Mucosa of descending colon (tissue), 3 donors: Measurements from ENCODE around the gene STRA6. TPM values are rescaled to one million over a fixed set of nuclear protein-coding genes. Genes with fewer than 3 reads are reported as not detected.

Source experiments
- ATAC-seq: fragments of 200-7000 bp; cut with Tn5 transposase; one replicate; pipeline ENCODE4 v1.9.1; 2020; ENCODE audit warnings: mild to moderate bottlenecking, moderate library complexity
- DNase-seq, 3 donors: peaks; one replicate each; pipeline ENCODE4 v3.0.0-alpha.2; 2020
- H3K36me3 ChIP-seq: fragments of 200-600 bp; one replicate; pipeline ENCODE4 v1.8.0; 2021; ENCODE audit warnings: low read depth, mild to moderate bottlenecking
- H3K4me1 ChIP-seq: fragments of 200-600 bp; one replicate; pipeline ENCODE4 v1.8.0; 2021; ENCODE audit warnings: low read depth, mild to moderate bottlenecking
- H3K4me3 ChIP-seq: fragments of 200-600 bp; one replicate; pipeline ENCODE4 v1.8.0; 2021; ENCODE audit warnings: mild to moderate bottlenecking
- H3K9me3 ChIP-seq: fragments of 200-600 bp; one replicate; pipeline ENCODE4 v1.8.0; 2021; ENCODE audit warnings: mild to moderate bottlenecking
- CTCF ChIP-seq: fragments of 200-600 bp; IDR thresholded peaks from one replicate; pipeline ENCODE4 v1.8.0; 2022; ENCODE audit warnings: antibody characterized with exemption, mild to moderate bottlenecking
- intact Hi-C, 2 donors: fragments of 100-400 bp; cut with DNase I in 1 of 2; cut with micrococcal nuclease in 1 of 2; formaldehyde crosslinking; loops; one replicate each; pipeline versions ENCODE4 v1.11.0 to v1.11.1; 2022; cut with DNase I, micrococcal nuclease
- total RNA-seq, 3 donors: library from RNA; stranded (reverse); fragmentation: NEBNext Ultra II Directional in 2 of 3; extraction: Animal tissue kit (Norgen Biotek cat#: 25700) in 2 of 3; gene quantifications; one replicate each; pipeline versions ENCODE4 v1.2.1 to v1.2.4, GENCODE V29; 2021 to 2023
- donor health status: DM: no; HTN: no; CAD: no; lungs with moderate emphysema.
- donor health status: DM: no; HTN: no; CAD: no.
- donor health status: DM: no; HTN: yes; CAD: no.

Gene STRA6
- total RNA-seq, 3 donors from 2014 or later = 0.35 TPM; not detected in 2

GRCh38 chr15:74136814-74137536, 65.6 kb downstream of the STRA6 start:
- peaks cover 8% of the 10 kb centered on the region for H3K4me1 ChIP-seq
- DNase-seq = no peak
- TF ChIP-seq CTCF = no peak
- ATAC-seq = no peak
- no peaks in the 10 kb centered on the region for H3K36me3 ChIP-seq
- intact Hi-C loops = no loop called here
- no peak overlapping the region for H3K4me3 ChIP-seq
- no peaks in the 10 kb centered on the region for H3K9me3 ChIP-seq

- ATAC-seq = no peak
- H3K36me3 ChIP-seq = no peaks in the 10 kb centered on the region
Observed at GRCh38 chr15:74136540-74136813, 66.1 kb downstream of the STRA6 start.

GRCh38 chr15:74135041-74135565, 67.5 kb downstream of the STRA6 start:
- no peak for TF ChIP-seq CTCF
- intact Hi-C loops = no loop called here
- Histone ChIP-seq H3K4me3 (no peak overlapping the region), H3K4me1 (peaks cover 8% of the 10 kb centered on the region), H3K36me3 (no peaks in the 10 kb centered on the region), H3K9me3 (no peaks in the 10 kb centered on the region)
- DNase-seq = no peak
- no peak for ATAC-seq

More at GRCh38 chr15:74136540-74136813, 66.1 kb downstream of the STRA6 start:
- H3K9me3 ChIP-seq = no peaks in the 10 kb centered on the region
- no peak for DNase-seq
- no peak for TF ChIP-seq CTCF
- H3K4me1 ChIP-seq = peaks cover 8% of the 10 kb centered on the region
- intact Hi-C loops = no loop called here
- H3K4me3 ChIP-seq = no peak overlapping the region

- intact Hi-C loops = no loop called here
- H3K36me3 ChIP-seq = no peaks in the 10 kb centered on the region
- TF ChIP-seq CTCF = peak; percentile 18
- no peaks in the 10 kb centered on the region for H3K9me3 ChIP-seq
- H3K4me3 ChIP-seq = no peak overlapping the region
- H3K4me1 ChIP-seq = peaks cover 8% of the 10 kb centered on the region
- DNase-seq (peak in 2 of 3 donors; percentile 55 to 65), ATAC-seq (peak; percentile 64)
Observed at GRCh38 chr15:74134387-74135027, 68.1 kb downstream of the STRA6 start.

- peaks cover 8% of the 10 kb centered on the region for H3K4me1 ChIP-seq
- H3K36me3 ChIP-seq = no peaks in the 10 kb centered on the region
- ATAC-seq (no peak), DNase-seq (no peak)
- no peak overlapping the region for H3K4me3 ChIP-seq
- H3K9me3 ChIP-seq = no peaks in the 10 kb centered on the region
- intact Hi-C loops = no loop called here
- TF ChIP-seq CTCF = no peak
Observed at GRCh38 chr15:74133694-74134386, 68.7 kb downstream of the STRA6 start.
